OCI-LY7 (cell line): ENCODE data around the gene C1orf167. TPM values are rescaled to one million over a fixed set of nuclear protein-coding genes. Genes with fewer than 3 reads are reported as not detected.

ENCODE experiments used
- BruUV-seq: library from RNA; stranded (reverse); fragments of 400-500 nt; replicated peaks from 2 replicates; lab custom pipeline; 2021; lab: Mats Ljungman, UMichigan
- CTCF ChIA-PET: fragments of 300-600 bp; sonication (Branson Sonifier 250); formaldehyde crosslinking; loops from one replicate; lab custom pipeline; 2022; ENCODE audit warnings: antibody characterized with exemption; ENCODE audit not compliant: unreplicated experiment; lab: Charles Lee
- POLR2A ChIA-PET: fragments of 300-600 bp; sonication (Branson Sonifier 250); formaldehyde crosslinking; loops from one replicate; lab custom pipeline; 2022; ENCODE audit warnings: antibody characterized with exemption; lab: Charles Lee
- DNase-seq: peaks from one replicate; pipeline ENCODE4 v3.0.0-alpha.2; 2015; ENCODE audit warnings: low spot score
- H2AFZ ChIP-seq: fragments of 200-600 bp; sonication (generic), shearing (Covaris generic); 2 replicates; pipeline ENCODE4 v1.6.1; 2014; ENCODE audit warnings: mild to moderate bottlenecking, antibody characterized with exemption, low read length, moderate library complexity
- H3K27ac ChIP-seq: fragments of 200-600 bp; sonication (generic); 2 replicates; pipeline ENCODE4 v1.5.1; 2014; ENCODE audit warnings: mixed run types, low read depth, mild to moderate bottlenecking, moderate library complexity, low read length, inconsistent platforms; ENCODE audit not compliant: poor library complexity, severe bottlenecking
- H3K36me3 ChIP-seq: fragments of 200-600 bp; sonication (generic); 2 replicates; pipeline ENCODE4 v1.6.1; 2014; ENCODE audit warnings: mild to moderate bottlenecking, antibody characterized with exemption, low read length, moderate library complexity, mixed read lengths; ENCODE audit not compliant: insufficient read depth
- H3K4me1 ChIP-seq: fragments of 200-600 bp; sonication (generic); 2 replicates; pipeline ENCODE4 v1.5.1; 2014; ENCODE audit warnings: mild to moderate bottlenecking, low read length; ENCODE audit not compliant: insufficient read depth, poor library complexity, severe bottlenecking
- H3K4me2 ChIP-seq: fragments of 200-600 bp; sonication (generic); 2 replicates; pipeline ENCODE4 v1.6.1; 2014; ENCODE audit warnings: mild to moderate bottlenecking, low read length
- H3K4me3 ChIP-seq: fragments of 200-600 bp; sonication (generic); 2 replicates; pipeline ENCODE4 v1.5.1; 2014; ENCODE audit warnings: mild to moderate bottlenecking, low read depth, low read length; ENCODE audit not compliant: poor library complexity, severe bottlenecking
- H3K79me2 ChIP-seq: fragments of 200-600 bp; sonication (generic); 2 replicates; pipeline ENCODE4 v1.6.1; 2016; ENCODE audit warnings: low read depth, mild to moderate bottlenecking, low read length, moderate library complexity, mixed read lengths; ENCODE audit not compliant: insufficient read depth
- H3K9me2 ChIP-seq: fragments of 200-600 bp; sonication (generic); 2 replicates; pipeline ENCODE4 v1.6.1; 2016; ENCODE audit warnings: mild to moderate bottlenecking, low read length, mixed read lengths; ENCODE audit not compliant: insufficient read depth
- H3K9me3 ChIP-seq: fragments of 200-600 bp; sonication (generic); 2 replicates; pipeline ENCODE4 v1.6.1; 2014; ENCODE audit warnings: mild to moderate bottlenecking, mixed run types, low read length, mixed read lengths
- H4K20me1 ChIP-seq: fragments of 200-600 bp; sonication (generic); 2 replicates; pipeline ENCODE4 v1.6.1; 2014; ENCODE audit warnings: mild to moderate bottlenecking, antibody characterized with exemption, low read length, moderate library complexity, mixed read lengths; ENCODE audit not compliant: insufficient read depth
- EZH2phosphoT487 ChIP-seq: fragments of 200-600 bp; sonication (generic); IDR thresholded peaks from 2 replicates; pipeline ENCODE4 v1.6.1; 2018; ENCODE audit warnings: low read depth, borderline replicate concordance, mild to moderate bottlenecking, mixed run types, antibody characterized with exemption, low read length, moderate library complexity, mixed read lengths
- intact Hi-C: fragments of 100-400 bp; cut with micrococcal nuclease; formaldehyde crosslinking; loops from one replicate; pipeline ENCODE4 v1.10.0; 2022; ENCODE audit not compliant: unreplicated experiment
- total RNA-seq, 2 experiments: library from RNA; depleted of rRNA in 1 of 2; stranded (reverse); fragments of >200 nt in 1 of 2; shearing (Covaris generic) in 1 of 2; gene quantifications; 2 replicates each; pipeline ENCODE4 v1.2.3, GENCODE V29; 2014 to 2022
- TF ChIP-seq, protein P1 (sequence below): fragments of 200-600 bp; sonication (generic); conservative IDR thresholded peaks from 2 replicates; pipeline ENCODE4 v1.5.1; 2014; ENCODE audit warnings: mild to moderate bottlenecking, antibody characterized with exemption, low read length, moderate library complexity, mixed read lengths

Gene C1orf167
- total RNA-seq, 2 experiments from 2014 or later, result 1.7 to 4.2 TPM

DNA sequence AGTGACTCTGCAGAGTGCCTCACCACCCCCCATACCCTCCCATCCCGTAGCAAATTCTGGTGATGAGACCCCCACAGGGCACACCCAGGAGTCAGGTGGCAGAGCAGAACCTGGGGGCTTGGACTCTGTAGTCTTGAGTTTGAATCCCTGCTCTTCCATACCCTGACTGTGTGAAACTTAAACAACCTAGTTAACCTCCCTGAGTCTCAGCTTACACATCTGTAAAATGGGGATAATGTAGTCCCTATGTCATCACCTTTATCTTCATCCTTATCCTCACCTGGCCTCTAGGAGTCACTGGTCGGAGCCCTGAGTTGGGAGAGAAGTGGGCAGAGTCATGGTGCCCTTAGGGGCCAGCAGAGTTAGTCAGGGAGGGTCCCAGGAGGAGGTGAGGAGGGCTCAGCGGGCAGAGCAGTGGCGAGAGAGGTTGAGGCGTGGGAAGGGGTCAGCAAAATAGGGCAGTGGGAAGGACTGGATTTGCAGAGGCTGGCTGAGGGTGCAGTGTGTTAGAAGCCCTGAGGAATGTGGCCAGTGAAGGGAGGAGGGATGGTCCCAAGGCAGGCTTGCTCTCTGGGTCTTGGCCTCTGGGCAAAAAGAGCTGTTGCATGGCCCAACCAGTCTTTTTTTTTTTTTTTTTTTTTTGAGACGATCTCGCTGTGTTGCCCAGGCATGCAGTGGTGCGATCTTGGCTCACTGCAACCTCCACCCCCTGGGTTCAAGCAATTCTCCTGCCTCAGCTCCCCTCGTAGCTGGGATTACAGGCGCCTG, 18.6 kb downstream of the C1orf167 start:
- Histone ChIP-seq H3K9me2 (no peaks in the 10 kb centered on the region), H3K9me3 (no peaks in the 10 kb centered on the region), H2AFZ (no peak overlapping the region), H3K79me2 (no peaks in the 10 kb centered on the region), H3K4me2 (no peak overlapping the region), H3K4me1 (peaks cover 22% of the 10 kb centered on the region), H3K36me3 (no peaks in the 10 kb centered on the region), H4K20me1 (no peaks in the 10 kb centered on the region), H3K4me3 (no peak overlapping the region), H3K27ac (no peak overlapping the region)
- DNase-seq, result no peak
- CTCF ChIA-PET, result no interaction called here
- POLR2A ChIA-PET, result interaction anchor here (0.5 to 0.6 kb wide), 2 partner anchors 16 to 103 kb away, joined by 3 read pairs; no protein-coding TSS in a partner anchor
- BruUV-seq, result no TSS peak
- intact Hi-C loops, result no loop called here
- TF ChIP-seq EZH2phosphoT487, result no peak

DNA sequence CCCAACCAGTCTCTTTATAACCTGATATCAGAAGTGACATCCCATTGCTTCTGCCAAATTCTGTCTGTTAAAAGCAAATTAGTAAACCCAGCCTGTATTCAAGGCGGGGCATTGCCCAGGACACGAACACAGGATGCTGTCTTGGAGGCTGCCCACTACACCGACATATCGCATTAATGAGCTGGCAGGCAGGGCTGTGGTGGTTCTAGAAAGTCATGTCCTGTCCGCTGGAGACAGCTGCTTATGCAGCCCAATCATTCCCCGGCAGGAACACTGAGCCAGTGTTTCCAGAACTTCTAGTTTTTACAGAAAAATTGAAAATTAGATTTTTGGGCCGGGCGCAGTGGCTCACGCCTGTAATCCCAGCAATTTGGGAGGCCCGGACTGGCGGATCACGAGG, 19.3 kb downstream of the C1orf167 start:
- no peak for TF ChIP-seq EZH2phosphoT487
- TF ChIP-seq, protein P1, sequence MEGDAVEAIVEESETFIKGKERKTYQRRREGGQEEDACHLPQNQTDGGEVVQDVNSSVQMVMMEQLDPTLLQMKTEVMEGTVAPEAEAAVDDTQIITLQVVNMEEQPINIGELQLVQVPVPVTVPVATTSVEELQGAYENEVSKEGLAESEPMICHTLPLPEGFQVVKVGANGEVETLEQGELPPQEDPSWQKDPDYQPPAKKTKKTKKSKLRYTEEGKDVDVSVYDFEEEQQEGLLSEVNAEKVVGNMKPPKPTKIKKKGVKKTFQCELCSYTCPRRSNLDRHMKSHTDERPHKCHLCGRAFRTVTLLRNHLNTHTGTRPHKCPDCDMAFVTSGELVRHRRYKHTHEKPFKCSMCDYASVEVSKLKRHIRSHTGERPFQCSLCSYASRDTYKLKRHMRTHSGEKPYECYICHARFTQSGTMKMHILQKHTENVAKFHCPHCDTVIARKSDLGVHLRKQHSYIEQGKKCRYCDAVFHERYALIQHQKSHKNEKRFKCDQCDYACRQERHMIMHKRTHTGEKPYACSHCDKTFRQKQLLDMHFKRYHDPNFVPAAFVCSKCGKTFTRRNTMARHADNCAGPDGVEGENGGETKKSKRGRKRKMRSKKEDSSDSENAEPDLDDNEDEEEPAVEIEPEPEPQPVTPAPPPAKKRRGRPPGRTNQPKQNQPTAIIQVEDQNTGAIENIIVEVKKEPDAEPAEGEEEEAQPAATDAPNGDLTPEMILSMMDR, result no peak
- no peak for DNase-seq
- H3K4me2 ChIP-seq, result no peak overlapping the region
- H3K4me3 ChIP-seq, result no peak overlapping the region
- H3K4me1 ChIP-seq, result peaks cover 30% of the 10 kb centered on the region
- H3K36me3 ChIP-seq, result no peaks in the 10 kb centered on the region
- no peaks in the 10 kb centered on the region for H3K79me2 ChIP-seq
- ChIA-PET POLR2A (interaction anchor here (1.0 kb wide), 1 partner anchor 12 kb away, joined by 3 read pairs; no protein-coding TSS in a partner anchor), CTCF (no interaction called here)
- no peaks in the 10 kb centered on the region for H4K20me1 ChIP-seq
- intact Hi-C loops, result no loop called here
- H3K9me2 ChIP-seq, result no peaks in the 10 kb centered on the region
- no peaks in the 10 kb centered on the region for H3K9me3 ChIP-seq
- no peak overlapping the region for H3K27ac ChIP-seq
- no peak overlapping the region for H2AFZ ChIP-seq
- no TSS peak for BruUV-seq

DNA sequence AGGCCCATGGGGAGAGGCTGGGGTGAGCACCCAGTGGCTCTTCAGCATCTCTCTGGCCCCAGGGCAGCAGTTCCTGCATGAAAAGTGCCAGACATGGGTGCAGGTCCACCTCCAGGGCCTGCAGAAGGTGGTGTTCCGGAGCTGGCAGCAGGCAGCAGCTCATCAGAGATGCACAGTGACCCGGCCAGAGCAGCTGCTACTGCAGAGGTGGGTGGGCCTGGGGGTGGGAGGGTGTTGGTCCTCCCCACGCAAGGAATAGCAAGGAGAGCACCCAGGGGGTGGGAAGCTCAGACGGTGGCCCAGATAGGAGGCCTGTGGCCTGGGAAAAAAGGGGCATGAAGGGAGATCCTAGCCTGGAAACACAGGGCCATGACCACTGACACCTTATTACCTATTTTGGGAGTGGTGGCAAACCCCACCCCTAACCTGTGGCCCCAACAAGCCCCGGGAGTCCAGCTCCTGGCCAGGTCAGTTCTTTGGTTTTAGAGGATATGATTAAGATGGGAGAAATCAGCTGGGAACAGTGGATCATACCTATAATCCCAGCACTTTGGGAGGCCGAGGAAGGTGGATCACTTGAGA, 20.2 kb downstream of the C1orf167 start:
- CTCF ChIA-PET, result no interaction called here

More for the DNA sequence above, 20.2 kb downstream of the C1orf167 start:
- intact Hi-C loops, result no loop called here
- H3K36me3 ChIP-seq, result no peaks in the 10 kb centered on the region
- no peak for DNase-seq
- H3K9me3 ChIP-seq, result no peaks in the 10 kb centered on the region
- no peak overlapping the region for H3K4me3 ChIP-seq
- POLR2A ChIA-PET, result interaction anchor here (0.7 to 1.0 kb wide), 3 partner anchors 11 to 423 kb away, joined by 3 to 5 read pairs (median 3); no protein-coding TSS in a partner anchor
- no peak overlapping the region for H2AFZ ChIP-seq
- H3K4me2 ChIP-seq, result no peak overlapping the region
- H3K27ac ChIP-seq, result no peak overlapping the region
- no peaks in the 10 kb centered on the region for H3K9me2 ChIP-seq
- TF ChIP-seq, protein P1, result no peak
- no peak for TF ChIP-seq EZH2phosphoT487
- BruUV-seq, result no TSS peak
- no peaks in the 10 kb centered on the region for H3K79me2 ChIP-seq
- peaks cover 33% of the 10 kb centered on the region for H3K4me1 ChIP-seq
- H4K20me1 ChIP-seq, result no peaks in the 10 kb centered on the region
